ENCODE data around the gene PRAC2.

DNA sequence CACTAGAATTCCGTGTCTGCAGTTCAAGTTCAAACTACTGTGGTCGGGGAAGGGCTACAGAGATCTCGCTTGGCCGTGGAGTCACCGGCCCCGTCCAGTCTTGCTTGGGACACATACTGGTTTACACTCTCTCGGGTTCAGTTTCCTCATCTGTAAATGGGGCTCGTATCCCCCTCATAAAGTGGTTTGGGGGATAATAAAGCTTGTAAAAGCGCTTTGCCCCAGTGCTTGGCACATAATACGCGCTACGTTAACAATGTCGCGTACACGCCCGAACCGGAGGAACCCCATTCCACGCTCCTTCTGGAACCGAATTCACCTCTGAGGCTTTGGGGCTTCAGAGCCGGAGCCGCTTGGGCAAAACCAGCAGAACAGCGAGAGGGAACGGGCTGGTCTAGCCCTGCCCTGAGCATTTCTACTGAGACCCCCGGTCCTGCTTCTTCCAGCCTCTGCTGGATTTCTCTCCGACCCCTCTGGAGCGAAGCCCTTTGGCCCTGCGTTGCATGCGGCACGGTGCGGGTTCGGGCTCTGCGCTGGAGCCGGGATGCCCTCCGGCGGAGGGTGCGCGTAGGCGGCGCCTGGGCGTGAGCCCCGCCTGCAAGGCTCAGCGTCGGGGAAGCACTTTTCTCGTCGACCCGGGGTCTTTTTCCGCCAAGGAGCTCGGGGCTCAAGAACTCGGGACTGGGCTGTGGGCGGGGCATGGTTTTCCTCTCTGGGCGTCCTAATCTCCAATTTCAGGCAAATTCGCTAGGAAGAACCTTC, 31.7 kb downstream of the PRAC2 start:
- TF ChIP-seq, protein P1, sequence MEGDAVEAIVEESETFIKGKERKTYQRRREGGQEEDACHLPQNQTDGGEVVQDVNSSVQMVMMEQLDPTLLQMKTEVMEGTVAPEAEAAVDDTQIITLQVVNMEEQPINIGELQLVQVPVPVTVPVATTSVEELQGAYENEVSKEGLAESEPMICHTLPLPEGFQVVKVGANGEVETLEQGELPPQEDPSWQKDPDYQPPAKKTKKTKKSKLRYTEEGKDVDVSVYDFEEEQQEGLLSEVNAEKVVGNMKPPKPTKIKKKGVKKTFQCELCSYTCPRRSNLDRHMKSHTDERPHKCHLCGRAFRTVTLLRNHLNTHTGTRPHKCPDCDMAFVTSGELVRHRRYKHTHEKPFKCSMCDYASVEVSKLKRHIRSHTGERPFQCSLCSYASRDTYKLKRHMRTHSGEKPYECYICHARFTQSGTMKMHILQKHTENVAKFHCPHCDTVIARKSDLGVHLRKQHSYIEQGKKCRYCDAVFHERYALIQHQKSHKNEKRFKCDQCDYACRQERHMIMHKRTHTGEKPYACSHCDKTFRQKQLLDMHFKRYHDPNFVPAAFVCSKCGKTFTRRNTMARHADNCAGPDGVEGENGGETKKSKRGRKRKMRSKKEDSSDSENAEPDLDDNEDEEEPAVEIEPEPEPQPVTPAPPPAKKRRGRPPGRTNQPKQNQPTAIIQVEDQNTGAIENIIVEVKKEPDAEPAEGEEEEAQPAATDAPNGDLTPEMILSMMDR (IDR thresholded peaks at IDR 0.05), result no peak
- TF ChIP-seq POLR2AphosphoS5 (IDR thresholded peaks at IDR 0.05) (no peak), POLR2A (IDR thresholded peaks at IDR 0.05) (no peak)

Data from suprapubic skin (tissue), 4 donors.